Neuronal stem cell (in vitro differentiated cells): Measurements from ENCODE around the gene PLA2G4C.

Source experiments
- DNase-seq: peaks from one replicate; pipeline ENCODE4 v3.0.0-alpha.2; 2013; ENCODE audit warnings: low spot score
- H2AFZ ChIP-seq: one replicate; pipeline ENCODE4 v1.6.1; 2013; ENCODE audit warnings: mild to moderate bottlenecking, low read length, inconsistent platforms
- H2AK5ac ChIP-seq: 2 replicates; pipeline ENCODE4 v1.6.1; 2013; ENCODE audit warnings: low read depth, mild to moderate bottlenecking, inconsistent platforms, low read length, moderate library complexity, mixed read lengths
- H2BK120ac ChIP-seq: 2 replicates; pipeline ENCODE4 v1.6.1; 2013; ENCODE audit warnings: low read depth, mild to moderate bottlenecking, inconsistent platforms, low read length, moderate library complexity, mixed read lengths
- H2BK12ac ChIP-seq: one replicate; pipeline ENCODE4 v1.6.1; 2013; ENCODE audit warnings: low read length, inconsistent platforms
- H2BK15ac ChIP-seq: 2 replicates; pipeline ENCODE4 v1.6.1; 2013; ENCODE audit warnings: mild to moderate bottlenecking, low read length, inconsistent platforms, mixed read lengths
- H2BK5ac ChIP-seq: one replicate; pipeline ENCODE4 v1.6.1; 2013; ENCODE audit warnings: inconsistent platforms, mild to moderate bottlenecking, low read length, moderate library complexity
- H3K14ac ChIP-seq: one replicate; pipeline ENCODE4 v1.6.1; 2013; ENCODE audit warnings: low read length, inconsistent platforms
- H3K18ac ChIP-seq: 2 replicates; pipeline ENCODE4 v1.6.1; 2013; ENCODE audit warnings: low read length, inconsistent platforms
- H3K23ac ChIP-seq: 2 replicates; pipeline ENCODE4 v1.6.1; 2013; ENCODE audit warnings: low read depth, mild to moderate bottlenecking, mixed read lengths, low read length, inconsistent platforms; ENCODE audit not compliant: poor library complexity
- H3K27ac ChIP-seq: replicated peaks from 3 replicates; pipeline ENCODE4 v1.5.1; 2013; ENCODE audit warnings: low read length, inconsistent platforms
- H3K27me3 ChIP-seq, 3 experiments: 2 replicates each; pipeline ENCODE4 v1.6.1; 2013; ENCODE audit warnings: low read length in 3 of 3, mild to moderate bottlenecking in 2 of 3, inconsistent platforms in 1 of 3, low read depth in 1 of 3, mixed read lengths in 1 of 3, moderate library complexity in 1 of 3; ENCODE audit not compliant: control insufficient read depth in 3 of 3, insufficient read depth in 3 of 3
- H3K36me3 ChIP-seq, 2 donors: replicated peaks in 1 of 2; 2 replicates each; pipeline ENCODE4 v1.6.1; 2013; ENCODE audit warnings: low read length in 2 of 2; ENCODE audit not compliant: control insufficient read depth in 2 of 2, insufficient read depth in 2 of 2
- H3K4ac ChIP-seq: 2 replicates; pipeline ENCODE4 v1.6.1; 2013; ENCODE audit warnings: inconsistent platforms, mild to moderate bottlenecking, low read length, moderate library complexity
- H3K4me1 ChIP-seq, 2 donors: 1 replicate in 1 of 2; 2 replicates in 1 of 2; pipeline ENCODE4 v1.6.1; 2013; ENCODE audit warnings: low read length in 2 of 2, low read depth in 1 of 2; ENCODE audit not compliant: control insufficient read depth in 2 of 2, insufficient read depth in 1 of 2
- H3K4me2 ChIP-seq: one replicate; pipeline ENCODE4 v1.6.1; 2013; ENCODE audit warnings: mild to moderate bottlenecking, low read length, inconsistent platforms; ENCODE audit not compliant: insufficient read depth, poor library complexity, severe bottlenecking
- H3K4me3 ChIP-seq, 2 donors: 2 replicates each; pipeline ENCODE4 v1.5.1; 2013; ENCODE audit warnings: low read length in 2 of 2, mild to moderate bottlenecking in 2 of 2, inconsistent platforms in 1 of 2, moderate library complexity in 1 of 2
- H3K79me1 ChIP-seq: one replicate; pipeline ENCODE4 v1.6.1; 2013; ENCODE audit warnings: low read depth, mild to moderate bottlenecking, inconsistent platforms, low read length, moderate library complexity
- H3K9ac ChIP-seq: one replicate; pipeline ENCODE4 v1.6.1; 2013; ENCODE audit warnings: mild to moderate bottlenecking, low read depth, low read length, inconsistent platforms; ENCODE audit not compliant: poor library complexity
- H3K9me3 ChIP-seq, 2 donors: replicated peaks in 1 of 2; 2 replicates each; pipeline versions ENCODE3 to v1.6.1; 2013; ENCODE audit warnings: low read length in 2 of 2, mild to moderate bottlenecking in 2 of 2, inconsistent platforms in 1 of 2, low read depth in 1 of 2, mixed read lengths in 1 of 2, moderate library complexity in 1 of 2; ENCODE audit not compliant: control insufficient read depth in 2 of 2, insufficient read depth in 1 of 2
- H4K8ac ChIP-seq: one replicate; pipeline ENCODE4 v1.6.1; 2013; ENCODE audit warnings: low read depth, mild to moderate bottlenecking, inconsistent platforms, low read length, moderate library complexity
- H4K91ac ChIP-seq: one replicate; pipeline ENCODE4 v1.6.1; 2013; ENCODE audit warnings: low read length, low read depth, mild to moderate bottlenecking, inconsistent platforms; ENCODE audit not compliant: poor library complexity
- WGBS, 2 donors: extraction: QIAGEN DNeasy Blood & Tissue Kit; methylation state at CpG; one replicate each; pipeline ENCODE4 v1.1.7; 2013; ENCODE audit warnings: missing lambda C conversion rate in 2 of 2, mixed read lengths in 1 of 2; ENCODE audit not compliant: insufficient read length in 2 of 2, insufficient replicate concordance in 1 of 2; ENCODE audit errors: extremely low coverage in 2 of 2; 5-methylcytosine and 5-hydroxymethylcytosine counted together

PLA2G4C gene

DNA sequence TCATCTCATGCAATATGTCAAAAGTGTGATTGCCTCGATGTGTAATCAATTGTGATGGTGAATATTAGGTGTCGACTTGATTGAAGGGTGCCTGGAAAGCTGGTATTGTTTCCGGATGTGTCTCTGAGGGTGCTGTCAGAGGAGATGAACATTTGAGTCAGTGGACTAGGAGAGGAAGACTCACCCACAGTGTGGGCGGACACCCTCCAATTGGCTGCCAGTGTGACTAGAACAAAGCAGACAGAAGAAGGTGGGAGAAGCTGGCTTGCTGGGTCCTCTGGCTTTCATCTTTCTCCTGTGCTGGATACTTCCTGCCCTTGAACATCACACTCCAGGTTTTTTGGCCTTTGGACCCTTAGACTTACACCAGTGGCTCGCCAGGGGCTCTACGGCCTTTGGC, 51.3 kb downstream of the PLA2G4C start:
- no peak overlapping the region for H3K14ac ChIP-seq
- H3K9me3 ChIP-seq: no peaks in the 10 kb centered on the region
- H3K79me1 ChIP-seq: no peaks in the 10 kb centered on the region
- H2AFZ ChIP-seq: no peak overlapping the region
- H3K4me2 ChIP-seq: no peak overlapping the region
- H3K4me1 ChIP-seq: peaks cover 0 to 3% of the 10 kb centered on the region in 2 donors
- no peaks in the 10 kb centered on the region for H3K36me3 ChIP-seq
- H4K8ac ChIP-seq: no peak overlapping the region
- no peak for DNase-seq
- no peak overlapping the region for H2AK5ac ChIP-seq
- H3K27me3 ChIP-seq: peaks cover 0 to 3% (median 3%) of the 10 kb centered on the region in 3 experiments
- H2BK5ac ChIP-seq: no peak overlapping the region
- no peak overlapping the region for H2BK12ac ChIP-seq
- no peak overlapping the region for H3K4me3 ChIP-seq
- H4K91ac ChIP-seq: no peak overlapping the region
- no peak overlapping the region for H3K9ac ChIP-seq
- no peak overlapping the region for H2BK120ac ChIP-seq
- no peak overlapping the region for H3K27ac ChIP-seq
- H3K4ac ChIP-seq: no peak overlapping the region
- WGBS, 2 donors: no CpG with 5 or more reads among the region's 6 CpGs
- no peak overlapping the region for H2BK15ac ChIP-seq
- H3K23ac ChIP-seq: no peak overlapping the region
- H3K18ac ChIP-seq: no peak overlapping the region

DNA sequence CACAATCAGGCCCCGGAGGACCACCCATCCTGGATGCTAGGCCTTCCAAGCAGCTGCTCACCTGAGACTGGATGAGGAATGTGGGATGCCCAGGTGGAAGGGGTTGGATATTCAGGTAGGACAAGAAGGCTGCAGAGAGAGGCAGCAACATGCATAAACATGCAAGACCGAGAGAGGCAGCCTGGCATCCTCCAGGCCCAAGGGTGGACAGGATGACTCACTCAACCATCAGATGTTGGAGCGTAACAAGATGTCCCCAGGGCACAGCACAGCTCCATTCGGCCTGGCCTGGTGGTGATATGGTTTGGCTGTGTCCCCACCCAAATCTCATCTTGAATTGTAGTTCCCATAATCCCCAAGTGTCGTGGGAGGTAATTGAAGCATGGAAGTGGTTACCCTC, 56.8 kb downstream of the PLA2G4C start:
- Histone ChIP-seq H4K8ac (no peak overlapping the region), H3K27me3 (no peaks in the 10 kb centered on the region), H3K18ac (no peak overlapping the region), H3K9me3 (no peaks in the 10 kb centered on the region), H3K23ac (no peak overlapping the region), H3K4me3 (no peak overlapping the region), H3K27ac (no peak overlapping the region), H3K79me1 (no peaks in the 10 kb centered on the region), H2BK12ac (no peak overlapping the region), H3K4me2 (no peak overlapping the region), H3K4ac (no peak overlapping the region), H3K36me3 (no peaks in the 10 kb centered on the region), H2BK15ac (no peak overlapping the region), H3K9ac (no peak overlapping the region), H4K91ac (no peak overlapping the region), H2BK120ac (no peak overlapping the region), H2AK5ac (no peak overlapping the region), H2AFZ (no peak overlapping the region), H3K4me1 (no peaks in the 10 kb centered on the region), H3K14ac (no peak overlapping the region), H2BK5ac (no peak overlapping the region)
- DNase-seq: no peak
- no CpG with 5 or more reads among the region's 5 CpGs for WGBS, 2 donors

GRCh38 chr19:48053076-48053475, 57.5 kb downstream of the PLA2G4C start:
- DNase-seq: no peak
- Histone ChIP-seq H2AFZ (no peak overlapping the region), H2BK120ac (no peak overlapping the region), H3K4me3 (no peak overlapping the region), H2BK15ac (no peak overlapping the region), H2AK5ac (no peak overlapping the region), H3K36me3 (no peaks in the 10 kb centered on the region), H3K18ac (no peak overlapping the region), H3K4ac (no peak overlapping the region), H4K8ac (no peak overlapping the region), H3K9ac (no peak overlapping the region), H2BK12ac (no peak overlapping the region), H3K4me2 (no peak overlapping the region), H3K4me1 (no peaks in the 10 kb centered on the region), H4K91ac (no peak overlapping the region), H3K23ac (no peak overlapping the region), H3K14ac (no peak overlapping the region), H3K79me1 (no peaks in the 10 kb centered on the region), H3K27me3 (no peaks in the 10 kb centered on the region), H3K27ac (no peak overlapping the region), H2BK5ac (no peak overlapping the region), H3K9me3 (no peaks in the 10 kb centered on the region)
- no CpG with 5 or more reads among the region's 5 CpGs for WGBS, 2 donors

GRCh38 chr19:48051335-48052033, 59.1 kb downstream of the PLA2G4C start:
- Histone ChIP-seq H2BK5ac (no peak overlapping the region), H4K91ac (no peak overlapping the region), H3K4me3 (no peak overlapping the region), H3K23ac (no peak overlapping the region), H3K4me1 (no peaks in the 10 kb centered on the region), H2AFZ (no peak overlapping the region), H3K27ac (no peak overlapping the region), H3K36me3 (no peaks in the 10 kb centered on the region), H4K8ac (no peak overlapping the region), H3K79me1 (no peaks in the 10 kb centered on the region), H2BK15ac (no peak overlapping the region), H3K9me3 (no peaks in the 10 kb centered on the region), H2AK5ac (no peak overlapping the region), H3K27me3 (no peaks in the 10 kb centered on the region), H2BK120ac (no peak overlapping the region), H3K4me2 (no peak overlapping the region), H3K14ac (no peak overlapping the region), H2BK12ac (no peak overlapping the region), H3K4ac (no peak overlapping the region), H3K18ac (no peak overlapping the region), H3K9ac (no peak overlapping the region)
- DNase-seq: no peak
- WGBS, 2 donors: no CpG with 5 or more reads among the region's 10 CpGs
